Measurements from ENCODE around the gene SMAD9.

- TF ChIP-seq FOXP2 (optimal IDR thresholded peaks at IDR 0.05; ENCODE audit: borderline replicate concordance, extremely low read depth, extremely low read length, insufficient read depth) (no peak), POLR2AphosphoS5 (IDR thresholded peaks at IDR 0.05; ENCODE audit: low read depth, low read length) (no peak), TAF1 (IDR thresholded peaks at IDR 0.05; ENCODE audit: borderline replicate concordance, insufficient read depth, low read length) (no peak), SIN3A (IDR thresholded peaks at IDR 0.05; ENCODE audit: borderline replicate concordance, insufficient read depth, low read length) (no peak)
- TF ChIP-seq, protein P1, sequence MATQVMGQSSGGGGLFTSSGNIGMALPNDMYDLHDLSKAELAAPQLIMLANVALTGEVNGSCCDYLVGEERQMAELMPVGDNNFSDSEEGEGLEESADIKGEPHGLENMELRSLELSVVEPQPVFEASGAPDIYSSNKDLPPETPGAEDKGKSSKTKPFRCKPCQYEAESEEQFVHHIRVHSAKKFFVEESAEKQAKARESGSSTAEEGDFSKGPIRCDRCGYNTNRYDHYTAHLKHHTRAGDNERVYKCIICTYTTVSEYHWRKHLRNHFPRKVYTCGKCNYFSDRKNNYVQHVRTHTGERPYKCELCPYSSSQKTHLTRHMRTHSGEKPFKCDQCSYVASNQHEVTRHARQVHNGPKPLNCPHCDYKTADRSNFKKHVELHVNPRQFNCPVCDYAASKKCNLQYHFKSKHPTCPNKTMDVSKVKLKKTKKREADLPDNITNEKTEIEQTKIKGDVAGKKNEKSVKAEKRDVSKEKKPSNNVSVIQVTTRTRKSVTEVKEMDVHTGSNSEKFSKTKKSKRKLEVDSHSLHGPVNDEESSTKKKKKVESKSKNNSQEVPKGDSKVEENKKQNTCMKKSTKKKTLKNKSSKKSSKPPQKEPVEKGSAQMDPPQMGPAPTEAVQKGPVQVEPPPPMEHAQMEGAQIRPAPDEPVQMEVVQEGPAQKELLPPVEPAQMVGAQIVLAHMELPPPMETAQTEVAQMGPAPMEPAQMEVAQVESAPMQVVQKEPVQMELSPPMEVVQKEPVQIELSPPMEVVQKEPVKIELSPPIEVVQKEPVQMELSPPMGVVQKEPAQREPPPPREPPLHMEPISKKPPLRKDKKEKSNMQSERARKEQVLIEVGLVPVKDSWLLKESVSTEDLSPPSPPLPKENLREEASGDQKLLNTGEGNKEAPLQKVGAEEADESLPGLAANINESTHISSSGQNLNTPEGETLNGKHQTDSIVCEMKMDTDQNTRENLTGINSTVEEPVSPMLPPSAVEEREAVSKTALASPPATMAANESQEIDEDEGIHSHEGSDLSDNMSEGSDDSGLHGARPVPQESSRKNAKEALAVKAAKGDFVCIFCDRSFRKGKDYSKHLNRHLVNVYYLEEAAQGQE (IDR thresholded peaks at IDR 0.05; ENCODE audit: insufficient read depth in 1 of 2, low read depth in 2 of 2, low read length in 2 of 2) = no peak
These were observed 124.0 kb downstream of the SMAD9 start for GRCh38 chr13:36796052-36796451.
